Brain microvascular endothelial cell (primary cell): Measurements from ENCODE around the gene EVA1C.
"Not testable (repeated sequence)": the region's sequence is repeated elsewhere in the genome, so short reads cannot be mapped to it uniquely, and the experiment has no call there.

Experiments used
- DNase-seq: peaks from one replicate; pipeline ENCODE4 v3.0.0-alpha.2; 2020
- H3K27ac ChIP-seq: fragments of 250-450 bp; sonication (Bioruptor Pico); 2 replicates; pipeline ENCODE4 v1.5.1; 2020; ENCODE audit warnings: mild to moderate bottlenecking, moderate library complexity
- H3K27me3 ChIP-seq: fragments of 250-450 bp; sonication (Bioruptor Pico); replicated peaks from 2 replicates; pipeline ENCODE4 v1.5.1; 2020; ENCODE audit warnings: mild to moderate bottlenecking
- H3K36me3 ChIP-seq: fragments of 250-450 bp; sonication (Bioruptor Pico); replicated peaks from 2 replicates; pipeline ENCODE4 v1.5.1; 2020; ENCODE audit warnings: mild to moderate bottlenecking
- H3K4me3 ChIP-seq: 2 replicates; pipeline ENCODE4 v1.5.1; 2011; ENCODE audit warnings: low read depth, mild to moderate bottlenecking, control low read depth, low read length, moderate library complexity
- CTCF ChIP-seq: IDR thresholded peaks from 2 replicates; pipeline ENCODE4 v1.5.1; 2011; ENCODE audit warnings: low read depth, mild to moderate bottlenecking, moderate library complexity, low read length, control low read depth, inconsistent platforms; ENCODE audit errors: missing control alignments
- in situ Hi-C: cut with HindIII; loops from 2 replicates; pipeline ENCODE4 v1.10.0; 2017; ENCODE audit warnings: low sequenced_read_pairs, low pct_ligation_motif_present

EVA1C gene

GRCh38 chr21:32437729-32438128 lies 25.2 kb downstream of the EVA1C start:
- TF ChIP-seq CTCF: no peak
- Histone ChIP-seq H3K27me3 (no peaks in the 10 kb centered on the region), H3K36me3 (no peaks in the 10 kb centered on the region), H3K27ac (no peak overlapping the region), H3K4me3 (no peak overlapping the region)
- no peak for DNase-seq
- in situ Hi-C loops: no loop called here

GRCh38 chr21:32442566-32443318 lies 30.2 kb downstream of the EVA1C start:
- no peak for TF ChIP-seq CTCF
- DNase-seq: peak; percentile 9
- Histone ChIP-seq H3K4me3 (no peak overlapping the region), H3K36me3 (no peaks in the 10 kb centered on the region), H3K27ac (no peak overlapping the region), H3K27me3 (no peaks in the 10 kb centered on the region)
- in situ Hi-C loops: no loop called here

- Histone ChIP-seq H3K4me3 (no peak overlapping the region), H3K36me3 (no peaks in the 10 kb centered on the region), H3K27ac (no peak overlapping the region), H3K27me3 (no peaks in the 10 kb centered on the region)
- DNase-seq: no peak
- in situ Hi-C loops: no loop called here
- no peak for TF ChIP-seq CTCF
Observed at GRCh38 chr21:32445101-32445500, 32.6 kb downstream of the EVA1C start.

GRCh38 chr21:32446440-32446839 lies 33.9 kb downstream of the EVA1C start:
- H3K27me3 ChIP-seq, H3K27ac ChIP-seq, H3K4me3 ChIP-seq, DNase-seq, H3K36me3 ChIP-seq, in situ Hi-C loops: not testable (repeated sequence)

- Histone ChIP-seq H3K27me3 (no peaks in the 10 kb centered on the region), H3K4me3 (no peak overlapping the region), H3K36me3 (no peaks in the 10 kb centered on the region), H3K27ac (no peak overlapping the region)
- no peak for TF ChIP-seq CTCF
- in situ Hi-C loops: no loop called here
- no peak for DNase-seq
Observed at GRCh38 chr21:32447224-32447623, 34.7 kb downstream of the EVA1C start.

GRCh38 chr21:32448803-32449594 lies 36.5 kb downstream of the EVA1C start:
- no peak overlapping the region for H3K4me3 ChIP-seq
- no peaks in the 10 kb centered on the region for H3K36me3 ChIP-seq
- no peak overlapping the region for H3K27ac ChIP-seq
- no peaks in the 10 kb centered on the region for H3K27me3 ChIP-seq
- TF ChIP-seq CTCF: no peak
- in situ Hi-C loops: no loop called here
- peak; percentile 16 for DNase-seq

- H3K4me3 ChIP-seq, H3K27me3 ChIP-seq, H3K27ac ChIP-seq, DNase-seq, in situ Hi-C loops, H3K36me3 ChIP-seq: not testable (repeated sequence)
Observed at GRCh38 chr21:32450881-32451701, 38.6 kb downstream of the EVA1C start.

GRCh38 chr21:32452191-32452590 lies 39.7 kb downstream of the EVA1C start:
- H3K27ac ChIP-seq, H3K27me3 ChIP-seq, DNase-seq, H3K4me3 ChIP-seq, in situ Hi-C loops, H3K36me3 ChIP-seq: not testable (repeated sequence)
